AG04449 (cell line): ENCODE data around the gene ENDOU.

Source experiments
- CTCF ChIA-PET: fragments of 350-600 bp; formaldehyde crosslinking; extraction: SDS; loops from one replicate; lab custom pipeline; 2021; ENCODE audit warnings: antibody characterized with exemption; lab: Yijun Ruan, JAX
- POLR2A ChIA-PET: fragments of 400-600, 350-600 bp; formaldehyde crosslinking; extraction: SDS; loops from one replicate; lab custom pipeline; 2020; ENCODE audit warnings: antibody characterized with exemption, inconsistent platforms; lab: Yijun Ruan, JAX
- DNase-seq: peaks from one replicate; pipeline ENCODE4 v3.0.0-alpha.2; 2010; ENCODE audit warnings: low read depth, low spot score
- H3K4me3 ChIP-seq: 2 replicates; pipeline ENCODE4 v1.5.1; 2011; ENCODE audit warnings: low read depth, mild to moderate bottlenecking, control low read depth, low read length
- CTCF ChIP-seq: IDR thresholded peaks from one replicate; pipeline ENCODE4 v1.5.1; 2011; ENCODE audit warnings: mild to moderate bottlenecking, moderate library complexity, low read length, control low read depth, inconsistent platforms; ENCODE audit not compliant: insufficient read depth; ENCODE audit errors: missing control alignments

The ENDOU gene

GRCh38 chr12:47739297-47739696 is 14.0 kb upstream of the ENDOU start:
- TF ChIP-seq CTCF, result no peak
- H3K4me3 ChIP-seq, result no peak overlapping the region
- DNase-seq, result no peak
- CTCF ChIA-PET, result interaction anchor here (1.0 to 36.9 kb wide), 6 partner anchors 11 to 100 kb away, joined by 3 to 1419 read pairs (median 328); partner anchors contain the start of genes ENDOU, RAPGEF3 and SLC48A1
- POLR2A ChIA-PET, result no interaction called here

GRCh38 chr12:47737936-47738594 is 12.8 kb upstream of the ENDOU start:
- no peak for DNase-seq
- POLR2A ChIA-PET, result no interaction called here
- no peak for TF ChIP-seq CTCF
- CTCF ChIA-PET, result interaction anchor here (2.1 to 36.9 kb wide), 6 partner anchors 9 to 101 kb away, joined by 18 to 1419 read pairs (median 328); partner anchors contain the start of genes ENDOU, RAPGEF3 and SLC48A1
- H3K4me3 ChIP-seq, result no peak overlapping the region

GRCh38 chr12:47736877-47737676 is 11.8 kb upstream of the ENDOU start:
- TF ChIP-seq CTCF, result no peak
- ChIA-PET POLR2A (interaction anchor here (1.0 kb wide), 1 partner anchor 42 kb away, joined by 3 read pairs; no protein-coding TSS in a partner anchor), CTCF (interaction anchor here (0.9 to 36.9 kb wide), 7 partner anchors 8 to 102 kb away, joined by 3 to 1419 read pairs (median 247); partner anchors contain the start of genes ENDOU, RAPGEF3, RPAP3 and SLC48A1)
- DNase-seq, result no peak
- H3K4me3 ChIP-seq, result no peak overlapping the region

GRCh38 chr12:47736216-47736615 is 10.9 kb upstream of the ENDOU start:
- TF ChIP-seq CTCF, result no peak
- ChIA-PET POLR2A (interaction anchor here (0.6 to 1.0 kb wide), 3 partner anchors 43 to 1887 kb away, joined by 3 to 4 read pairs (median 3); partner anchors contain the start of gene PRPF40B), CTCF (interaction anchor here (0.9 to 36.9 kb wide), 7 partner anchors 8 to 103 kb away, joined by 3 to 1419 read pairs (median 247); partner anchors contain the start of genes ENDOU, RAPGEF3, RPAP3 and SLC48A1)
- H3K4me3 ChIP-seq, result no peak overlapping the region
- no peak for DNase-seq

- CTCF ChIA-PET, result interaction anchor here (2.1 to 36.9 kb wide), 6 partner anchors 5 to 104 kb away, joined by 18 to 1419 read pairs (median 308); partner anchors contain the start of genes ENDOU, RAPGEF3 and SLC48A1
- DNase-seq, result no peak
- H3K4me3 ChIP-seq, result no peak overlapping the region
- no peak for TF ChIP-seq CTCF
- POLR2A ChIA-PET, result interaction anchor here (1.0 kb wide), 2 partner anchors 34 to 85 kb away, joined by 3 to 4 read pairs; no protein-coding TSS in a partner anchor
Observed at GRCh38 chr12:47735649-47736048, 10.4 kb upstream of the ENDOU start.
